GM18508 (cell line): Measurements from ENCODE around the gene ZNF423.
"Not testable (repeated sequence)": the region's sequence is repeated elsewhere in the genome, so short reads cannot be mapped to it uniquely, and the experiment has no call there.

Source experiments
- ATAC-seq: cut with Tn5 transposase; IDR thresholded peaks from one replicate; pipeline ENCODE4 v1.9.1; 2021; ENCODE audit warnings: moderate number of reproducible peaks; ENCODE audit not compliant: insufficient read depth, unreplicated experiment

Gene ZNF423

GRCh38 chr16:49874613-49875237 is 18.8 kb upstream of the ZNF423 start:
- no peak for ATAC-seq

- not testable (repeated sequence) for ATAC-seq
Observed at GRCh38 chr16:49871824-49872223, 15.9 kb upstream of the ZNF423 start.

- ATAC-seq, result no peak
Observed at GRCh38 chr16:49869731-49870130, 13.8 kb upstream of the ZNF423 start.

- ATAC-seq, result no peak
Observed at GRCh38 chr16:49867796-49868668, 12.1 kb upstream of the ZNF423 start.

- ATAC-seq, result no peak
Observed at GRCh38 chr16:49867234-49867633, 11.3 kb upstream of the ZNF423 start.

GRCh38 chr16:49866595-49867071 is 10.7 kb upstream of the ZNF423 start:
- ATAC-seq, result no peak

- ATAC-seq, result no peak
Observed at GRCh38 chr16:49862694-49863093, 6.8 kb upstream of the ZNF423 start.

- ATAC-seq, result no peak
Observed at GRCh38 chr16:49861299-49861698, 5.4 kb upstream of the ZNF423 start.

GRCh38 chr16:49860593-49860992 is 4.7 kb upstream of the ZNF423 start:
- ATAC-seq, result no peak

- ATAC-seq, result no peak
Observed at GRCh38 chr16:49859125-49859811, 3.4 kb upstream of the ZNF423 start.

- no peak for ATAC-seq
Observed at GRCh38 chr16:49858200-49859124, 2.5 kb upstream of the ZNF423 start.

- ATAC-seq, result no peak
Observed at GRCh38 chr16:49857423-49858181, 1.7 kb upstream of the ZNF423 start.

GRCh38 chr16:49856672-49857330 is 889 bp upstream of the ZNF423 start:
- no peak for ATAC-seq

GRCh38 chr16:49855280-49855821 is 561 bp downstream of the ZNF423 start:
- no peak for ATAC-seq

GRCh38 chr16:49854796-49855203 is 1.1 kb downstream of the ZNF423 start:
- no peak for ATAC-seq

- no peak for ATAC-seq
Observed at GRCh38 chr16:49854188-49854795, 1.6 kb downstream of the ZNF423 start.

GRCh38 chr16:49852279-49852678 is 3.6 kb downstream of the ZNF423 start:
- ATAC-seq, result no peak

- no peak for ATAC-seq
Observed at GRCh38 chr16:49851468-49851787, 4.5 kb downstream of the ZNF423 start.
